Osteoblast (primary cell): ENCODE data around the gene AKR1C2. TPM values are rescaled to one million over a fixed set of nuclear protein-coding genes. Genes with fewer than 3 reads are reported as not detected.
"Not testable (repeated sequence)": the region's sequence is repeated elsewhere in the genome, so short reads cannot be mapped to it uniquely, and the experiment has no call there.

Source experiments
- DNase-seq: peaks from one replicate; pipeline ENCODE4 v3.0.0; 2011; ENCODE audit warnings: low spot score, mixed read lengths; ENCODE audit not compliant: insufficient read length; ENCODE audit errors: missing footprints
- H2AFZ ChIP-seq: 2 replicates; pipeline ENCODE4 v1.6.0; 2011; ENCODE audit warnings: mild to moderate bottlenecking, low read length
- H3K27ac ChIP-seq: 2 replicates; pipeline ENCODE4 v1.5.1; 2011; ENCODE audit warnings: mild to moderate bottlenecking, low read depth, low read length, moderate library complexity
- H3K27me3 ChIP-seq: 2 replicates; pipeline ENCODE4 v1.6.0; 2012; ENCODE audit warnings: mild to moderate bottlenecking, control low read depth, inconsistent platforms, low read length, moderate library complexity; ENCODE audit not compliant: insufficient read depth
- H3K36me3 ChIP-seq: 2 replicates; pipeline ENCODE4 v1.5.1; 2011; ENCODE audit warnings: mild to moderate bottlenecking, low read length, control low read depth, moderate library complexity; ENCODE audit not compliant: insufficient read depth
- H3K4me1 ChIP-seq: 2 replicates; pipeline ENCODE4 v1.5.1; 2011; ENCODE audit warnings: mild to moderate bottlenecking, low read length, control low read depth, moderate library complexity; ENCODE audit not compliant: insufficient read depth
- H3K4me2 ChIP-seq: 2 replicates; pipeline ENCODE4 v1.6.0; 2011; ENCODE audit warnings: mild to moderate bottlenecking, low read length; ENCODE audit not compliant: insufficient read depth
- H3K4me3 ChIP-seq: fragments of 200-600 bp; sonication (generic); 3 replicates; pipeline ENCODE4 v1.5.1; 2012; ENCODE audit warnings: mild to moderate bottlenecking, low read length, inconsistent platforms; ENCODE audit not compliant: insufficient read depth
- H3K79me2 ChIP-seq: 2 replicates; pipeline ENCODE4 v1.6.0; 2012; ENCODE audit warnings: mild to moderate bottlenecking, low read length, control low read depth, inconsistent platforms; ENCODE audit not compliant: insufficient read depth
- H3K9me3 ChIP-seq: 2 replicates; pipeline ENCODE4 v1.5.1; 2011; ENCODE audit warnings: low read depth, low read length, control low read depth
- H4K20me1 ChIP-seq: 2 replicates; pipeline ENCODE4 v1.6.0; 2012; ENCODE audit warnings: mild to moderate bottlenecking, low read length, control low read depth; ENCODE audit not compliant: insufficient read depth
- CTCF ChIP-seq: IDR thresholded peaks from 2 replicates; pipeline ENCODE4 v1.5.1; 2011; ENCODE audit warnings: mild to moderate bottlenecking, low read depth, low read length, moderate library complexity; ENCODE audit errors: extremely low read depth
- total RNA-seq: library from RNA; depleted of rRNA; stranded (reverse); fragments of >200 nt; gene quantifications from 2 replicates; pipeline ENCODE4 v1.2.3, GENCODE V29; 2012

Gene AKR1C2
- total RNA-seq, 1 donor = 46.0 TPM

GRCh38 chr10:5002013-5002727, 1.5 kb downstream of the AKR1C2 start:
- no peaks in the 10 kb centered on the region for H3K27me3 ChIP-seq
- H3K4me2 ChIP-seq = no peak overlapping the region
- H4K20me1 ChIP-seq = no peaks in the 10 kb centered on the region
- no peaks in the 10 kb centered on the region for H3K36me3 ChIP-seq
- TF ChIP-seq CTCF = no peak
- H2AFZ ChIP-seq = no peak overlapping the region
- H3K9me3 ChIP-seq = no peaks in the 10 kb centered on the region
- H3K4me3 ChIP-seq = no peak overlapping the region
- no peaks in the 10 kb centered on the region for H3K79me2 ChIP-seq
- no peak for DNase-seq
- no peak overlapping the region for H3K27ac ChIP-seq
- no peaks in the 10 kb centered on the region for H3K4me1 ChIP-seq

- Histone ChIP-seq H3K4me2 (no peak overlapping the region), H3K79me2 (no peaks in the 10 kb centered on the region), H3K27me3 (no peaks in the 10 kb centered on the region), H3K4me3 (no peak overlapping the region), H3K27ac (no peak overlapping the region), H2AFZ (no peak overlapping the region), H3K4me1 (no peaks in the 10 kb centered on the region), H4K20me1 (no peaks in the 10 kb centered on the region), H3K36me3 (no peaks in the 10 kb centered on the region), H3K9me3 (no peaks in the 10 kb centered on the region)
- no peak for DNase-seq
- no peak for TF ChIP-seq CTCF
Observed at GRCh38 chr10:4998671-4999070, 5.0 kb downstream of the AKR1C2 start.

GRCh38 chr10:4994260-4994659, 9.4 kb downstream of the AKR1C2 start:
- not testable (repeated sequence) for H3K9me3 ChIP-seq, H3K79me2 ChIP-seq, H3K36me3 ChIP-seq, H3K4me2 ChIP-seq, H3K4me3 ChIP-seq, H4K20me1 ChIP-seq, H3K4me1 ChIP-seq, H2AFZ ChIP-seq, H3K27ac ChIP-seq, DNase-seq, H3K27me3 ChIP-seq

- H4K20me1 ChIP-seq, H3K27ac ChIP-seq, H3K4me2 ChIP-seq, H3K27me3 ChIP-seq, H2AFZ ChIP-seq, DNase-seq, H3K36me3 ChIP-seq, H3K4me1 ChIP-seq, H3K9me3 ChIP-seq, H3K79me2 ChIP-seq, H3K4me3 ChIP-seq: not testable (repeated sequence)
Observed at GRCh38 chr10:4992564-4992963, 11.1 kb downstream of the AKR1C2 start.

- not testable (repeated sequence) for H3K27me3 ChIP-seq, H3K36me3 ChIP-seq, H2AFZ ChIP-seq, H3K27ac ChIP-seq, H3K9me3 ChIP-seq, DNase-seq, H3K4me3 ChIP-seq, H3K79me2 ChIP-seq, H3K4me1 ChIP-seq, H4K20me1 ChIP-seq, H3K4me2 ChIP-seq
Observed at GRCh38 chr10:4991463-4991862, 12.2 kb downstream of the AKR1C2 start.
